Activated CD4-positive, alpha-beta memory T cell treated with anti-CD3 and anti-CD28 coated beads for 36 hours (primary cell): ENCODE results near the gene LUM. TPM values are rescaled to one million over a fixed set of nuclear protein-coding genes. Genes with fewer than 3 reads are reported as not detected.

Experiments
- CTCF ChIA-PET: fragments of 350-600 bp; sonication (Branson Sonifier 250); formaldehyde crosslinking; loops from one replicate; lab custom pipeline; 2021; ENCODE audit warnings: antibody characterized with exemption, inconsistent platforms; lab: Charles Lee
- POLR2A ChIA-PET: fragments of 350-600 bp; sonication (Branson Sonifier 250); formaldehyde crosslinking; loops from one replicate; lab custom pipeline; 2021; ENCODE audit warnings: antibody characterized with exemption; lab: Charles Lee
- DNase-seq: peaks from one replicate; pipeline ENCODE4 v3.0.0-alpha.2; 2020
- H3K27ac Mint-ChIP-seq: one replicate; pipeline ENCODE4 v1.8.0; 2021; ENCODE audit warnings: mixed read lengths
- H3K27me3 Mint-ChIP-seq: one replicate; pipeline ENCODE4 v1.8.0; 2021; ENCODE audit warnings: mixed read lengths
- H3K36me3 Mint-ChIP-seq: one replicate; pipeline ENCODE4 v1.8.0; 2021; ENCODE audit warnings: mixed read lengths
- H3K4me1 Mint-ChIP-seq: one replicate; pipeline ENCODE4 v1.8.0; 2021; ENCODE audit warnings: low read depth, mixed read lengths
- H3K4me3 Mint-ChIP-seq: one replicate; pipeline ENCODE4 v1.8.0; 2021; ENCODE audit warnings: mild to moderate bottlenecking, mixed read lengths
- H3K9me3 Mint-ChIP-seq: one replicate; pipeline ENCODE4 v1.8.0; 2021; ENCODE audit warnings: mixed read lengths
- intact Hi-C: fragments of 100-400 bp; cut with micrococcal nuclease; formaldehyde crosslinking; loops from one replicate; pipeline ENCODE4 v1.15.1; 2023
- total RNA-seq, 2 experiments: library from RNA; stranded (reverse); gene quantifications; one replicate each; pipeline ENCODE4 v1.2.3, GENCODE V29; 2021

Gene LUM
- total RNA-seq, 2 experiments from 2014 or later, result not detected

- Mint-ChIP-seq H3K9me3 (no peaks in the 10 kb centered on the region), H3K27me3 (peaks cover 3% of the 10 kb centered on the region), H3K36me3 (no peaks in the 10 kb centered on the region), H3K4me1 (no peaks in the 10 kb centered on the region), H3K27ac (no peak overlapping the region), H3K4me3 (no peak overlapping the region)
- POLR2A ChIA-PET, result no interaction called here
- no peak for DNase-seq
- intact Hi-C loops, result no loop called here
- CTCF ChIA-PET, result interaction anchor here (0.6 to 3.6 kb wide), 11 partner anchors 7 to 173 kb away, joined by 3 to 20 read pairs (median 4); partner anchors contain the start of gene EPYC
Measured at GRCh38 chr12:91108196-91108755, 3.0 kb downstream of the LUM start.

- DNase-seq, result no peak
- Mint-ChIP-seq H3K4me3 (no peak overlapping the region), H3K27me3 (peaks cover 3% of the 10 kb centered on the region), H3K36me3 (no peaks in the 10 kb centered on the region), H3K27ac (no peak overlapping the region), H3K9me3 (no peaks in the 10 kb centered on the region), H3K4me1 (no peaks in the 10 kb centered on the region)
- ChIA-PET POLR2A (no interaction called here), CTCF (no interaction called here)
- intact Hi-C loops, result no loop called here
Measured at GRCh38 chr12:91106283-91106682, 5.0 kb downstream of the LUM start.

DNA sequence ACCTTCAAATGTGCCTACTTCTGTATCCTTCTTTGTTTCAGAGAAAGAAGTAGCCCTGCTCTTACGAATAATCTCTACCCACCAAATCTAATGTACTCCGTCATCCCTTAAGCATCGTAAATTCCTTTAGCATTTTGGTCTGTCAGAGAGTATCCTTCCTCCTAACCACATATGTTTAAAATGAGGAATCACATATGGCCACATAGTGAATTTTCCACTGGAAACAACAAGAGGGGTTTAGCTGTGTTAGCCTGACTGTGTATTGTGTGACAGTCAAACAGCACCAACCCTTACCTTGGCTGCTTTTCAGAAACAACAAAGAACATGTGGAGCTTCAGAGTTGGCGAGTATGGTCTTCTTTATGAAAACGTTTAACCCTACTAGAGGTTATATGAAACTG lies 5.5 kb downstream of the LUM start:
- intact Hi-C loops, result no loop called here
- H3K9me3 Mint-ChIP-seq, result no peaks in the 10 kb centered on the region
- DNase-seq, result no peak
- no peaks in the 10 kb centered on the region for H3K4me1 Mint-ChIP-seq
- ChIA-PET CTCF (no interaction called here), POLR2A (no interaction called here)
- peaks cover 3% of the 10 kb centered on the region for H3K27me3 Mint-ChIP-seq
- no peak overlapping the region for H3K27ac Mint-ChIP-seq
- no peak overlapping the region for H3K4me3 Mint-ChIP-seq
- no peaks in the 10 kb centered on the region for H3K36me3 Mint-ChIP-seq

GRCh38 chr12:91104812-91105466 lies 6.4 kb downstream of the LUM start:
- Mint-ChIP-seq H3K36me3 (no peaks in the 10 kb centered on the region), H3K4me1 (no peaks in the 10 kb centered on the region), H3K27ac (no peak overlapping the region), H3K27me3 (peaks cover 3% of the 10 kb centered on the region), H3K4me3 (no peak overlapping the region), H3K9me3 (no peaks in the 10 kb centered on the region)
- ChIA-PET POLR2A (no interaction called here), CTCF (no interaction called here)
- intact Hi-C loops, result no loop called here
- no peak for DNase-seq

- H3K4me1 Mint-ChIP-seq, result no peaks in the 10 kb centered on the region
- no peak overlapping the region for H3K27ac Mint-ChIP-seq
- no peak overlapping the region for H3K4me3 Mint-ChIP-seq
- no peak for DNase-seq
- ChIA-PET POLR2A (no interaction called here), CTCF (interaction anchor here (0.6 kb wide), 1 partner anchor 198 kb away, joined by 3 read pairs; no protein-coding TSS in a partner anchor)
- no peaks in the 10 kb centered on the region for H3K9me3 Mint-ChIP-seq
- no peaks in the 10 kb centered on the region for H3K36me3 Mint-ChIP-seq
- no peaks in the 10 kb centered on the region for H3K27me3 Mint-ChIP-seq
- intact Hi-C loops, result no loop called here
Measured at GRCh38 chr12:91103624-91104023, 7.7 kb downstream of the LUM start.

- H3K9me3 Mint-ChIP-seq, result no peaks in the 10 kb centered on the region
- no peaks in the 10 kb centered on the region for H3K27me3 Mint-ChIP-seq
- no peaks in the 10 kb centered on the region for H3K4me1 Mint-ChIP-seq
- CTCF ChIA-PET, result no interaction called here
- DNase-seq, result no peak
- H3K4me3 Mint-ChIP-seq, result no peak overlapping the region
- no peaks in the 10 kb centered on the region for H3K36me3 Mint-ChIP-seq
- intact Hi-C loops, result no loop called here
- POLR2A ChIA-PET, result no interaction called here
- no peak overlapping the region for H3K27ac Mint-ChIP-seq
Measured at GRCh38 chr12:91103101-91103500, 8.2 kb downstream of the LUM start.

DNA sequence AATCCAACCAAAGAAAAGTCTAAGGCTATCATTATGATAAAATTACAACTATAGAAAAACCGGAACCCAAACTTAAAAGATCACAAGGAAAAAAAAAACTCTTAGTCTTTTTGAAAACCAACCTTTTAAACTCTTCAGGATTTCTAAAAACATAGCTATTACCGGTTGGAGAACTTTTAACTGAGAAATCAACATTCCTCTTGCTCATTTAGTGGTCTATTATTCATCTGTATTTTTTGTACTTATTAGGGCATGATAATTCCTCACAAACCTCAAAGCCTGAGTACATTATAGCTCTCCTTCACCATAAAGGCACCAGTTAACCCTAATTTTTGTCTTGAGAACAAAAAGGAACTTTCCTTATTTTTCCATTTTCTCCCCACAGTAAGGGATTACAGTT lies 10.4 kb downstream of the LUM start:
- no peaks in the 10 kb centered on the region for H3K36me3 Mint-ChIP-seq
- POLR2A ChIA-PET, result no interaction called here
- no peak overlapping the region for H3K27ac Mint-ChIP-seq
- intact Hi-C loops, result no loop called here
- H3K4me3 Mint-ChIP-seq, result no peak overlapping the region
- no peak for DNase-seq
- no peaks in the 10 kb centered on the region for H3K9me3 Mint-ChIP-seq
- CTCF ChIA-PET, result interaction anchor here (1.1 kb wide), 1 partner anchor 8 kb away, joined by 3 read pairs; no protein-coding TSS in a partner anchor
- no peaks in the 10 kb centered on the region for H3K4me1 Mint-ChIP-seq
- H3K27me3 Mint-ChIP-seq, result no peaks in the 10 kb centered on the region

DNA sequence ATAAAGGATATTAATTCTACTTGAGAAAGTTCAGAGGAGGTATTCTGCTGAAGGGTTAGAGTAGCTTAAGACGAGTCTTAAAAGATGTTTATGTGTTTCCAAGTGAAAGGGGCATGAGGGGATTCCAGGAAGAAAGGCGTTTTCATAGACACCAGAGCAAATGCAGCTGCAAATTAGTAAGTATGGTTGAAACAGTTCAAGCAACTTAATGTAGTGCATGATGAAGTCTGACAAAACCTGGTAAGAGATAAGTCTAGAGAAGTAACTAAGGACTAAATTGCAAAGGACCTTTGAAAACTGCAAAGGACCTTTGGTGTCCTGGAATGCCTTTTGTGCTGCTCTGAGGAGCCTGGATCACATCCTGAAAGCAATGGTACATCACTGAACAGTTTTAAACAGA lies 11.5 kb downstream of the LUM start:
- Mint-ChIP-seq H3K9me3 (no peaks in the 10 kb centered on the region), H3K4me1 (no peaks in the 10 kb centered on the region), H3K27me3 (no peaks in the 10 kb centered on the region), H3K27ac (no peak overlapping the region), H3K4me3 (no peak overlapping the region), H3K36me3 (no peaks in the 10 kb centered on the region)
- POLR2A ChIA-PET, result no interaction called here
- DNase-seq, result no peak
- CTCF ChIA-PET, result no interaction called here
- intact Hi-C loops, result no loop called here

GRCh38 chr12:91099341-91099740 lies 12.0 kb downstream of the LUM start:
- H3K4me1 Mint-ChIP-seq, result no peaks in the 10 kb centered on the region
- CTCF ChIA-PET, result interaction anchor here (1.7 kb wide), 1 partner anchor 9 kb away, joined by 8 read pairs; no protein-coding TSS in a partner anchor
- intact Hi-C loops, result no loop called here
- H3K27ac Mint-ChIP-seq, result no peak overlapping the region
- no peaks in the 10 kb centered on the region for H3K9me3 Mint-ChIP-seq
- POLR2A ChIA-PET, result no interaction called here
- no peaks in the 10 kb centered on the region for H3K36me3 Mint-ChIP-seq
- no peak overlapping the region for H3K4me3 Mint-ChIP-seq
- no peak for DNase-seq
- H3K27me3 Mint-ChIP-seq, result no peaks in the 10 kb centered on the region

DNA sequence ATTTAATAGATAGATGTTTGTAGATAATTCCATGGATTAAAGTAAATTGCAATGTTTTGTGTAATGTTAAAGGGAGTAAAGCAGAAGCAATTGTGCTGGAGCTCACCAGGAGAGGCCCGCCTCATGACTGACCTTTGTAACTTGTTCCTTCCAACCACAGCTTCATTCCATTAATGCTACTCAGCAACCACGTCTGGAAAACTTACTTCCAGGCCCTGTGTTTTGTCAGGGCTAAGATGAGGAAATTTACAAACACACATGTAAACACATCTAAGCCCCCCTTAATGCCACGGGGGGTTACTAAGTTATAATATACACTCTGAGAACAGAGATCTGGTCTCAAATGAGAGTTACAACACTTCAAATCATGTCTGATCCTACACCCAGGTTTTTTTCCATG lies 12.4 kb downstream of the LUM start:
- no peak for DNase-seq
- no peaks in the 10 kb centered on the region for H3K27me3 Mint-ChIP-seq
- H3K27ac Mint-ChIP-seq, result no peak overlapping the region
- no peak overlapping the region for H3K4me3 Mint-ChIP-seq
- intact Hi-C loops, result no loop called here
- H3K4me1 Mint-ChIP-seq, result no peaks in the 10 kb centered on the region
- H3K9me3 Mint-ChIP-seq, result no peaks in the 10 kb centered on the region
- ChIA-PET POLR2A (no interaction called here), CTCF (interaction anchor here (1.7 kb wide), 1 partner anchor 10 kb away, joined by 8 read pairs; no protein-coding TSS in a partner anchor)
- H3K36me3 Mint-ChIP-seq, result no peaks in the 10 kb centered on the region

DNA sequence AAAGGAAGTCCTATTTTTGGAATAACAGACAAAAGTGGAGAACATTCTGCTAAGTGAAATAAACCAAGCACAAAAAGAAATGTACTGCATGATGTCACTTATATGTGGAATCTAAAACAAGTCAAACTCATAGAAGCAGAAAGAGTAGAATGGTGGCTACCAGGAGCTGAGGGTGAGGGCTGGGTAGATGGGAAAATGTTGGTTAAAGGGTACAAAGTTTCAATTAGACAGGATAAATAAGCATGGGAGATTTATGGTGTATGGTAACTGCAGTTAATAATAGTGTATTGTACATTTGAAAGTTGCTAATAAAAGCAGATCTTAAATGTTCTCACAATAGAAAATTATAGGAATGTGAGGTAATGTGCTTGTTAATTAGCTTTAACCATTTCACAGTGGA lies 12.8 kb downstream of the LUM start:
- Mint-ChIP-seq H3K4me1 (no peaks in the 10 kb centered on the region), H3K4me3 (no peak overlapping the region), H3K27ac (no peak overlapping the region), H3K9me3 (no peaks in the 10 kb centered on the region), H3K27me3 (no peaks in the 10 kb centered on the region), H3K36me3 (no peaks in the 10 kb centered on the region)
- POLR2A ChIA-PET, result no interaction called here
- intact Hi-C loops, result no loop called here
- CTCF ChIA-PET, result interaction anchor here (1.7 kb wide), 1 partner anchor 10 kb away, joined by 8 read pairs; no protein-coding TSS in a partner anchor
- no peak for DNase-seq

- Mint-ChIP-seq H3K4me3 (no peak overlapping the region), H3K27me3 (no peaks in the 10 kb centered on the region), H3K9me3 (peaks cover 13% of the 10 kb centered on the region), H3K36me3 (no peaks in the 10 kb centered on the region), H3K27ac (no peak overlapping the region), H3K4me1 (no peaks in the 10 kb centered on the region)
- DNase-seq, result no peak
- ChIA-PET POLR2A (no interaction called here), CTCF (no interaction called here)
- intact Hi-C loops, result no loop called here
Measured at GRCh38 chr12:91094957-91095356, 16.3 kb downstream of the LUM start.
